HepG2 (cell line): ENCODE data around the gene SUCLA2. TPM values are rescaled to one million over a fixed set of nuclear protein-coding genes. Genes with fewer than 3 reads are reported as not detected.

Experiments used
- CBX5 ChIP-seq: sonication (generic); formaldehyde crosslinking; IDR thresholded peaks from 2 replicates; pipeline ENCODE4 v1.4.0; 2020; ENCODE audit warnings: missing genetic modification reagents, borderline replicate concordance
- FOSL1 ChIP-seq: sonication (generic); formaldehyde crosslinking; IDR thresholded peaks from 2 replicates; pipeline ENCODE4 v1.9.0; 2021; ENCODE audit warnings: missing genetic modification reagents, borderline replicate concordance
- IKZF4 ChIP-seq: sonication (generic); formaldehyde crosslinking; IDR thresholded peaks from 2 replicates; pipeline ENCODE4 v1.5.1; 2020; ENCODE audit warnings: borderline replicate concordance, mild to moderate bottlenecking, low read depth, missing genetic modification reagents; ENCODE audit errors: not compliant biosample characterization
- JDP2 ChIP-seq: sonication (generic); formaldehyde crosslinking; IDR thresholded peaks from 2 replicates; pipeline ENCODE4 v1.8.1; 2022; ENCODE audit warnings: missing genetic modification reagents, borderline replicate concordance
- MTA1 ChIP-seq: sonication (generic); formaldehyde crosslinking; IDR thresholded peaks from 2 replicates; pipeline ENCODE4 v1.4.0; 2020; ENCODE audit warnings: missing genetic modification reagents, mild to moderate bottlenecking, borderline replicate concordance
- SNAPC5 ChIP-seq: sonication (generic); formaldehyde crosslinking; IDR thresholded peaks from 2 replicates; pipeline ENCODE4 v1.8.1; 2023; ENCODE audit warnings: mild to moderate bottlenecking, missing genetic modification reagents, borderline replicate concordance
- SP140L ChIP-seq: sonication (generic); formaldehyde crosslinking; IDR thresholded peaks from 2 replicates; pipeline ENCODE4 v1.4.0; 2020; ENCODE audit warnings: missing genetic modification reagents, borderline replicate concordance
- TCF12 ChIP-seq, 2 experiments: fragments of 450-650 bp in 1 of 2; sonication (generic) in 1 of 2; formaldehyde crosslinking in 1 of 2; IDR thresholded peaks; 2 replicates each; pipeline versions ENCODE4 v1.6.1 to v1.8.0; 2017 to 2022; ENCODE audit warnings: antibody characterized with exemption in 1 of 2, mild to moderate bottlenecking in 1 of 2, missing genetic modification reagents in 1 of 2, moderate library complexity in 1 of 2
- TOPORS ChIP-seq: sonication (generic); formaldehyde crosslinking; IDR thresholded peaks from 2 replicates; pipeline ENCODE4 v1.8.0; 2023; ENCODE audit warnings: mild to moderate bottlenecking, missing genetic modification reagents
- XBP1 ChIP-seq: sonication (generic); formaldehyde crosslinking; IDR thresholded peaks from 2 replicates; pipeline ENCODE4 v1.5.0; 2020; ENCODE audit warnings: missing genetic modification reagents
- ZFP36L2 ChIP-seq: sonication (generic); formaldehyde crosslinking; IDR thresholded peaks from 2 replicates; pipeline ENCODE4 v1.4.0; 2020; ENCODE audit warnings: missing genetic modification reagents
- ZNF652 ChIP-seq: IDR thresholded peaks from 2 replicates; pipeline ENCODE4 v1.6.1; 2016; ENCODE audit warnings: low read depth, borderline replicate concordance
- ZNF747 ChIP-seq: sonication (generic); formaldehyde crosslinking; IDR thresholded peaks from 2 replicates; pipeline ENCODE4 v1.8.1; 2023; ENCODE audit warnings: missing genetic modification reagents, mild to moderate bottlenecking, borderline replicate concordance
- ZNF768 ChIP-seq: sonication (generic); formaldehyde crosslinking; IDR thresholded peaks from 2 replicates; pipeline ENCODE4 v1.4.0; 2020; ENCODE audit warnings: missing genetic modification reagents
- ZXDC ChIP-seq: sonication (generic); formaldehyde crosslinking; IDR thresholded peaks from 2 replicates; pipeline ENCODE4 v1.5.0; 2020; ENCODE audit warnings: mild to moderate bottlenecking, missing genetic modification reagents
- polyA plus RNA-seq, 8 experiments: library from polyadenylated mRNA; depleted of rRNA in 3 of 8; stranded (reverse) in 7 of 8; unstranded in 1 of 8; fragments of >200 nt; fragmentation: Illumina TruSeq in 4 of 8; extraction: Trizol in 4 of 8; gene quantifications; 2 replicates each; pipeline versions ENCODE4 v1.2.1 to v1.2.3, GENCODE V29; 2011 to 2016; ENCODE audit warnings: low read depth in 4 of 8, missing spikeins in 1 of 8, mixed read lengths in 1 of 8; ENCODE audit not compliant: insufficient read depth in 1 of 8
- total RNA-seq, 5 experiments: library from RNA; depleted of rRNA; stranded (reverse); fragments of >200 nt; fragmentation: Illumina TruSeq; extraction: Trizol; gene quantifications; 2 replicates each; pipeline ENCODE4 v1.2.3, GENCODE V29; 2016; ENCODE audit warnings: low read depth in 1 of 5
- TF ChIP-seq, protein P1 (sequence below): sonication (generic); formaldehyde crosslinking; IDR thresholded peaks from 2 replicates; pipeline ENCODE4 v1.8.0; 2022; ENCODE audit warnings: mild to moderate bottlenecking, missing genetic modification reagents; ENCODE audit not compliant: insufficient replicate concordance
- TF ChIP-seq, protein P2 (sequence below): sonication (generic); formaldehyde crosslinking; IDR thresholded peaks from 2 replicates; pipeline ENCODE4 v1.9.0; 2021; ENCODE audit warnings: missing genetic modification reagents, borderline replicate concordance
- TF ChIP-seq, protein P3 (sequence below): sonication (generic); formaldehyde crosslinking; IDR thresholded peaks from 2 replicates; pipeline ENCODE4 v1.8.0; 2022; ENCODE audit warnings: missing genetic modification reagents, mild to moderate bottlenecking, borderline replicate concordance
- TF ChIP-seq, protein P4 (sequence below): sonication (generic); formaldehyde crosslinking; IDR thresholded peaks from 2 replicates; pipeline ENCODE4 v1.4.0; 2020; ENCODE audit warnings: missing genetic modification reagents

SUCLA2 gene
- total and polyA plus RNA-seq, 2 of the 13 experiments (the other 11 are each of a cell fraction or from before 2014, with no cell fraction given) = 28.4 to 77.1 TPM

GRCh38 chr13:48037346-48038173, 36.5 kb upstream of the SUCLA2 start, which contains the start of gene NUDT15 (continued):
- no peak; the same call in 1 of the 2 replicates for TF ChIP-seq SNAPC5 (CRISPR knock-in tag)
- TF ChIP-seq ZFP36L2 (CRISPR knock-in tag) = no peak
- TF ChIP-seq SP140L (CRISPR knock-in tag) = peak; percentile 38; the same call in 1 of the 2 replicates
- TF ChIP-seq IKZF4 (CRISPR knock-in tag) = peak; percentile 96
- TF ChIP-seq ZNF747 = peak; percentile 95
- TF ChIP-seq, protein P1, sequence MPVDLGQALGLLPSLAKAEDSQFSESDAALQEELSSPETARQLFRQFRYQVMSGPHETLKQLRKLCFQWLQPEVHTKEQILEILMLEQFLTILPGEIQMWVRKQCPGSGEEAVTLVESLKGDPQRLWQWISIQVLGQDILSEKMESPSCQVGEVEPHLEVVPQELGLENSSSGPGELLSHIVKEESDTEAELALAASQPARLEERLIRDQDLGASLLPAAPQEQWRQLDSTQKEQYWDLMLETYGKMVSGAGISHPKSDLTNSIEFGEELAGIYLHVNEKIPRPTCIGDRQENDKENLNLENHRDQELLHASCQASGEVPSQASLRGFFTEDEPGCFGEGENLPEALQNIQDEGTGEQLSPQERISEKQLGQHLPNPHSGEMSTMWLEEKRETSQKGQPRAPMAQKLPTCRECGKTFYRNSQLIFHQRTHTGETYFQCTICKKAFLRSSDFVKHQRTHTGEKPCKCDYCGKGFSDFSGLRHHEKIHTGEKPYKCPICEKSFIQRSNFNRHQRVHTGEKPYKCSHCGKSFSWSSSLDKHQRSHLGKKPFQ (CRISPR knock-in tag) = peak; percentile 92
- TF ChIP-seq ZNF768 (CRISPR knock-in tag) = peak; percentile 85; the same call in 1 of the 2 replicates
- TF ChIP-seq CBX5 (CRISPR knock-in tag) = peak; percentile 63; the same call in 1 of the 2 replicates
- peak; percentile 46; the same call in 1 of the 2 replicates for TF ChIP-seq JDP2 (CRISPR knock-in tag)
- no peak for TF ChIP-seq ZNF652 (CRISPR knock-in tag)
- TF ChIP-seq, protein P2, sequence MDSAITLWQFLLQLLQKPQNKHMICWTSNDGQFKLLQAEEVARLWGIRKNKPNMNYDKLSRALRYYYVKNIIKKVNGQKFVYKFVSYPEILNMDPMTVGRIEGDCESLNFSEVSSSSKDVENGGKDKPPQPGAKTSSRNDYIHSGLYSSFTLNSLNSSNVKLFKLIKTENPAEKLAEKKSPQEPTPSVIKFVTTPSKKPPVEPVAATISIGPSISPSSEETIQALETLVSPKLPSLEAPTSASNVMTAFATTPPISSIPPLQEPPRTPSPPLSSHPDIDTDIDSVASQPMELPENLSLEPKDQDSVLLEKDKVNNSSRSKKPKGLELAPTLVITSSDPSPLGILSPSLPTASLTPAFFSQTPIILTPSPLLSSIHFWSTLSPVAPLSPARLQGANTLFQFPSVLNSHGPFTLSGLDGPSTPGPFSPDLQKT (CRISPR knock-in tag) = no peak
- no peak for TF ChIP-seq XBP1 (CRISPR knock-in tag)
- TF ChIP-seq, protein P3, sequence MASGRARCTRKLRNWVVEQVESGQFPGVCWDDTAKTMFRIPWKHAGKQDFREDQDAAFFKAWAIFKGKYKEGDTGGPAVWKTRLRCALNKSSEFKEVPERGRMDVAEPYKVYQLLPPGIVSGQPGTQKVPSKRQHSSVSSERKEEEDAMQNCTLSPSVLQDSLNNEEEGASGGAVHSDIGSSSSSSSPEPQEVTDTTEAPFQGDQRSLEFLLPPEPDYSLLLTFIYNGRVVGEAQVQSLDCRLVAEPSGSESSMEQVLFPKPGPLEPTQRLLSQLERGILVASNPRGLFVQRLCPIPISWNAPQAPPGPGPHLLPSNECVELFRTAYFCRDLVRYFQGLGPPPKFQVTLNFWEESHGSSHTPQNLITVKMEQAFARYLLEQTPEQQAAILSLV (CRISPR knock-in tag) = peak; percentile 96
- TF ChIP-seq TOPORS (CRISPR knock-in tag) = peak; percentile 90
- TF ChIP-seq ZXDC (CRISPR knock-in tag) = no peak; the same call in 1 of the 2 replicates
- no peak for TF ChIP-seq FOSL1 (CRISPR knock-in tag)
- TF ChIP-seq, protein P4, sequence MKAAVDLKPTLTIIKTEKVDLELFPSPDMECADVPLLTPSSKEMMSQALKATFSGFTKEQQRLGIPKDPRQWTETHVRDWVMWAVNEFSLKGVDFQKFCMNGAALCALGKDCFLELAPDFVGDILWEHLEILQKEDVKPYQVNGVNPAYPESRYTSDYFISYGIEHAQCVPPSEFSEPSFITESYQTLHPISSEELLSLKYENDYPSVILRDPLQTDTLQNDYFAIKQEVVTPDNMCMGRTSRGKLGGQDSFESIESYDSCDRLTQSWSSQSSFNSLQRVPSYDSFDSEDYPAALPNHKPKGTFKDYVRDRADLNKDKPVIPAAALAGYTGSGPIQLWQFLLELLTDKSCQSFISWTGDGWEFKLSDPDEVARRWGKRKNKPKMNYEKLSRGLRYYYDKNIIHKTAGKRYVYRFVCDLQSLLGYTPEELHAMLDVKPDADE (CRISPR knock-in tag) = peak; percentile 67; the same call in 1 of the 2 replicates
- TF ChIP-seq MTA1 (CRISPR knock-in tag) = peak; percentile 97
- TF ChIP-seq TCF12 (IDR thresholded peaks at IDR 0.05) = no peak
- TF ChIP-seq TCF12 (CRISPR knock-in tag; IDR thresholded peaks at IDR 0.05) = no peak
